Liver (tissue), 9 donors: Measurements from ENCODE around the gene UBE2D2. TPM values are rescaled to one million over a fixed set of nuclear protein-coding genes. Genes with fewer than 3 reads are reported as not detected.
"Not testable (repeated sequence)": the region's sequence is repeated elsewhere in the genome, so short reads cannot be mapped to it uniquely, and the experiment has no call there.

ENCODE experiments used
- DNase-seq: peaks from one replicate; pipeline ENCODE4 v3.0.0-alpha.2; 2017; ENCODE audit warnings: low spot score
- H3K27ac ChIP-seq, 2 donors: one replicate each; pipeline ENCODE4 v1.7.0; 2013; ENCODE audit warnings: inconsistent platforms in 2 of 2, low read length in 2 of 2, control low read depth in 1 of 2, low read depth in 1 of 2, mild to moderate bottlenecking in 1 of 2
- H3K27me3 ChIP-seq, 4 donors: one replicate each; pipeline versions ENCODE4 v1.6.1 to v1.7.0; 2013; ENCODE audit warnings: low read length in 3 of 4, inconsistent platforms in 1 of 4, mild to moderate bottlenecking in 1 of 4, moderate library complexity in 1 of 4; ENCODE audit not compliant: control insufficient read depth in 4 of 4, insufficient read depth in 4 of 4
- H3K36me3 ChIP-seq, 4 donors: one replicate each; pipeline versions ENCODE4 v1.6.1 to v1.7.0; 2013; ENCODE audit warnings: low read length in 3 of 4, mild to moderate bottlenecking in 3 of 4, low read depth in 1 of 4, moderate library complexity in 1 of 4; ENCODE audit not compliant: control insufficient read depth in 4 of 4, insufficient read depth in 3 of 4
- H3K4me1 ChIP-seq, 4 donors: one replicate each; pipeline versions ENCODE4 v1.6.1 to v1.7.0; 2013; ENCODE audit warnings: low read length in 3 of 4, mild to moderate bottlenecking in 3 of 4, moderate library complexity in 1 of 4; ENCODE audit not compliant: control insufficient read depth in 4 of 4, insufficient read depth in 4 of 4
- H3K4me3 ChIP-seq, 3 donors: one replicate each; pipeline versions ENCODE4 v1.6.1 to v1.7.0; 2013; ENCODE audit warnings: low read length in 3 of 3, control low read depth in 1 of 3, low read depth in 1 of 3, mild to moderate bottlenecking in 1 of 3
- H3K9ac ChIP-seq, 2 donors: one replicate each; pipeline ENCODE4 v1.7.0; 2013; ENCODE audit warnings: low read length in 2 of 2, mild to moderate bottlenecking in 2 of 2, moderate library complexity in 2 of 2, control low read depth in 1 of 2, low read depth in 1 of 2
- H3K9me3 ChIP-seq, 4 donors: one replicate each; pipeline versions ENCODE4 v1.6.1 to v1.7.0; 2013; ENCODE audit warnings: low read length in 3 of 4; ENCODE audit not compliant: control insufficient read depth in 4 of 4
- EGR1 ChIP-seq, 2 donors: IDR thresholded peaks; 2 replicates each; pipeline ENCODE4 v1.6.1; 2016 to 2018; ENCODE audit warnings: antibody characterized with exemption in 2 of 2, low read depth in 2 of 2
- FOXA1 ChIP-seq: IDR thresholded peaks from 2 replicates; pipeline ENCODE4 v1.6.1; 2016; ENCODE audit warnings: antibody characterized with exemption
- HNF4A ChIP-seq, 2 donors: conservative IDR thresholded peaks; 2 replicates each; pipeline ENCODE4 v1.6.1; 2016; ENCODE audit warnings: antibody characterized with exemption in 2 of 2, mild to moderate bottlenecking in 2 of 2
- JUND ChIP-seq, 2 donors: IDR thresholded peaks; 2 replicates each; pipeline ENCODE4 v1.6.1; 2016; ENCODE audit warnings: antibody characterized with exemption in 2 of 2
- MAX ChIP-seq: IDR thresholded peaks from 2 replicates; pipeline ENCODE4 v1.6.1; 2016; ENCODE audit warnings: antibody characterized with exemption
- NR2F2 ChIP-seq: IDR thresholded peaks from 2 replicates; pipeline ENCODE4 v1.6.1; 2016; ENCODE audit warnings: antibody characterized with exemption
- RAD21 ChIP-seq, 2 donors: IDR thresholded peaks; 2 replicates each; pipeline ENCODE4 v1.6.1; 2016; ENCODE audit warnings: antibody characterized with exemption in 2 of 2, mild to moderate bottlenecking in 2 of 2
- TAF1 ChIP-seq: conservative IDR thresholded peaks from 2 replicates; pipeline ENCODE4 v1.6.1; 2016; ENCODE audit warnings: antibody characterized with exemption, mild to moderate bottlenecking
- YY1 ChIP-seq: IDR thresholded peaks from 2 replicates; pipeline ENCODE4 v1.6.1; 2016; ENCODE audit warnings: antibody characterized with exemption, mild to moderate bottlenecking
- WGBS: extraction: QIAGEN DNeasy Blood & Tissue Kit; methylation state at CpG from one replicate; pipeline ENCODE4 v1.1.7; 2013; 5-methylcytosine and 5-hydroxymethylcytosine counted together
- polyA plus RNA-seq, 2 donors: library from polyadenylated mRNA; stranded (reverse) in 1 of 2; unstranded in 1 of 2; fragments of 200-250 nt in 1 of 2; fragments of >200 nt in 1 of 2; fragmentation: Nextera tagmentation in 1 of 2; extraction: Ambion mirVana in 1 of 2; gene quantifications; one replicate each; pipeline versions ENCODE4 v1.2.1 to v1.2.3, GENCODE V29; 2013 to 2015
- total RNA-seq, 2 donors: library from RNA; depleted of rRNA; stranded (reverse); fragments of >200 nt; gene quantifications; one replicate each; pipeline ENCODE4 v1.2.3, GENCODE V29; 2014
- TF ChIP-seq, protein P1 (sequence below): fragments of 150-350 bp; IDR thresholded peaks from 2 replicates; pipeline ENCODE4 v1.5.1; 2017; ENCODE audit warnings: improper control_type of control experiment, low read depth, low read length; ENCODE audit not compliant: missing input control
- TF ChIP-seq, protein P2 (sequence below): IDR thresholded peaks from 2 replicates; pipeline ENCODE4 v1.6.1; 2016; ENCODE audit warnings: antibody characterized with exemption, mild to moderate bottlenecking
- TF ChIP-seq, protein P3 (sequence below): IDR thresholded peaks from 2 replicates; pipeline ENCODE4 v1.6.1; 2016; ENCODE audit warnings: antibody characterized with exemption
- TF ChIP-seq, protein P4 (sequence below): IDR thresholded peaks from 2 replicates; pipeline ENCODE4 v1.6.1; 2016; ENCODE audit warnings: antibody characterized with exemption
- donor health status: healthy.
- donor health status: healthy.
- donor health status: healthy.
- donor health status: healthy.
- donor health status: healthy.

UBE2D2 gene
- total and polyA plus RNA-seq, 4 donors = 17.0 to 53.6 (median 41.4) TPM

DNA sequence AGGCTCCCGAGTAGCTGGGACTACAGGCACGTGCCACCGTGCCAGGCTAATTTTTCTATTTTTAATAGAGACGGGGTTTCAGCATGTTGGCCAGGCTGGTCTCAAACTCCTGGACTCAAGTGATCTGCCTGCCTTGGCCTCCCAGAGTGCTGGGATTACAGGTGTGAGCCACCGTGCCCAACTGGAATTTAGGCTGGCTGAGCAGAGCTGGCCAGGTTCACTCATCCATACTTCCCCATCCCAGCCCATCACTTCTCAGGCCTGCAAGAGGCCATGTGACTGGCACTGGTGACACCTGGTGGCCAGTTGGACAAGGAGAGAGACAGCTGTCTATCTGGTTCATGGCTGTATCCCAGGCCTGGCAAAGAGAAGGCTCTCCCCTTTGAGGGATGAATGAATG is 47.7 kb upstream of the UBE2D2 start:
- WGBS = 76% methylated on average over 5 of the region's 5 CpGs
- not testable (repeated sequence) for H3K4me3 ChIP-seq, H3K4me1 ChIP-seq, H3K9me3 ChIP-seq, H3K36me3 ChIP-seq, H3K27ac ChIP-seq, H3K27me3 ChIP-seq, H3K9ac ChIP-seq
- TF ChIP-seq, protein P1, sequence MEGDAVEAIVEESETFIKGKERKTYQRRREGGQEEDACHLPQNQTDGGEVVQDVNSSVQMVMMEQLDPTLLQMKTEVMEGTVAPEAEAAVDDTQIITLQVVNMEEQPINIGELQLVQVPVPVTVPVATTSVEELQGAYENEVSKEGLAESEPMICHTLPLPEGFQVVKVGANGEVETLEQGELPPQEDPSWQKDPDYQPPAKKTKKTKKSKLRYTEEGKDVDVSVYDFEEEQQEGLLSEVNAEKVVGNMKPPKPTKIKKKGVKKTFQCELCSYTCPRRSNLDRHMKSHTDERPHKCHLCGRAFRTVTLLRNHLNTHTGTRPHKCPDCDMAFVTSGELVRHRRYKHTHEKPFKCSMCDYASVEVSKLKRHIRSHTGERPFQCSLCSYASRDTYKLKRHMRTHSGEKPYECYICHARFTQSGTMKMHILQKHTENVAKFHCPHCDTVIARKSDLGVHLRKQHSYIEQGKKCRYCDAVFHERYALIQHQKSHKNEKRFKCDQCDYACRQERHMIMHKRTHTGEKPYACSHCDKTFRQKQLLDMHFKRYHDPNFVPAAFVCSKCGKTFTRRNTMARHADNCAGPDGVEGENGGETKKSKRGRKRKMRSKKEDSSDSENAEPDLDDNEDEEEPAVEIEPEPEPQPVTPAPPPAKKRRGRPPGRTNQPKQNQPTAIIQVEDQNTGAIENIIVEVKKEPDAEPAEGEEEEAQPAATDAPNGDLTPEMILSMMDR = peak; percentile 73
- TF ChIP-seq RAD21 (IDR thresholded peaks at IDR 0.05) = peak; percentile 85 to 93
- DNase-seq = peak; percentile 70

- WGBS = 88% methylated on average over 6 of the region's 6 CpGs
- TF ChIP-seq JUND (IDR thresholded peaks at IDR 0.05) = no peak
- TF ChIP-seq, protein P2, sequence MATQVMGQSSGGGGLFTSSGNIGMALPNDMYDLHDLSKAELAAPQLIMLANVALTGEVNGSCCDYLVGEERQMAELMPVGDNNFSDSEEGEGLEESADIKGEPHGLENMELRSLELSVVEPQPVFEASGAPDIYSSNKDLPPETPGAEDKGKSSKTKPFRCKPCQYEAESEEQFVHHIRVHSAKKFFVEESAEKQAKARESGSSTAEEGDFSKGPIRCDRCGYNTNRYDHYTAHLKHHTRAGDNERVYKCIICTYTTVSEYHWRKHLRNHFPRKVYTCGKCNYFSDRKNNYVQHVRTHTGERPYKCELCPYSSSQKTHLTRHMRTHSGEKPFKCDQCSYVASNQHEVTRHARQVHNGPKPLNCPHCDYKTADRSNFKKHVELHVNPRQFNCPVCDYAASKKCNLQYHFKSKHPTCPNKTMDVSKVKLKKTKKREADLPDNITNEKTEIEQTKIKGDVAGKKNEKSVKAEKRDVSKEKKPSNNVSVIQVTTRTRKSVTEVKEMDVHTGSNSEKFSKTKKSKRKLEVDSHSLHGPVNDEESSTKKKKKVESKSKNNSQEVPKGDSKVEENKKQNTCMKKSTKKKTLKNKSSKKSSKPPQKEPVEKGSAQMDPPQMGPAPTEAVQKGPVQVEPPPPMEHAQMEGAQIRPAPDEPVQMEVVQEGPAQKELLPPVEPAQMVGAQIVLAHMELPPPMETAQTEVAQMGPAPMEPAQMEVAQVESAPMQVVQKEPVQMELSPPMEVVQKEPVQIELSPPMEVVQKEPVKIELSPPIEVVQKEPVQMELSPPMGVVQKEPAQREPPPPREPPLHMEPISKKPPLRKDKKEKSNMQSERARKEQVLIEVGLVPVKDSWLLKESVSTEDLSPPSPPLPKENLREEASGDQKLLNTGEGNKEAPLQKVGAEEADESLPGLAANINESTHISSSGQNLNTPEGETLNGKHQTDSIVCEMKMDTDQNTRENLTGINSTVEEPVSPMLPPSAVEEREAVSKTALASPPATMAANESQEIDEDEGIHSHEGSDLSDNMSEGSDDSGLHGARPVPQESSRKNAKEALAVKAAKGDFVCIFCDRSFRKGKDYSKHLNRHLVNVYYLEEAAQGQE = no peak
- TF ChIP-seq, protein P3, sequence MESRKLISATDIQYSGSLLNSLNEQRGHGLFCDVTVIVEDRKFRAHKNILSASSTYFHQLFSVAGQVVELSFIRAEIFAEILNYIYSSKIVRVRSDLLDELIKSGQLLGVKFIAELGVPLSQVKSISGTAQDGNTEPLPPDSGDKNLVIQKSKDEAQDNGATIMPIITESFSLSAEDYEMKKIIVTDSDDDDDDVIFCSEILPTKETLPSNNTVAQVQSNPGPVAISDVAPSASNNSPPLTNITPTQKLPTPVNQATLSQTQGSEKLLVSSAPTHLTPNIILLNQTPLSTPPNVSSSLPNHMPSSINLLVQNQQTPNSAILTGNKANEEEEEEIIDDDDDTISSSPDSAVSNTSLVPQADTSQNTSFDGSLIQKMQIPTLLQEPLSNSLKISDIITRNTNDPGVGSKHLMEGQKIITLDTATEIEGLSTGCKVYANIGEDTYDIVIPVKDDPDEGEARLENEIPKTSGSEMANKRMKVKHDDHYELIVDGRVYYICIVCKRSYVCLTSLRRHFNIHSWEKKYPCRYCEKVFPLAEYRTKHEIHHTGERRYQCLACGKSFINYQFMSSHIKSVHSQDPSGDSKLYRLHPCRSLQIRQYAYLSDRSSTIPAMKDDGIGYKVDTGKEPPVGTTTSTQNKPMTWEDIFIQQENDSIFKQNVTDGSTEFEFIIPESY = no peak
- TF ChIP-seq YY1 = no peak
- no peak for TF ChIP-seq EGR1 (IDR thresholded peaks at IDR 0.05; ENCODE audit: low read depth in 2 of 2)
- no peak for TF ChIP-seq HNF4A (conservative IDR thresholded peaks at IDR 0.05)
- TF ChIP-seq RAD21 (IDR thresholded peaks at IDR 0.05) = no peak
- no peak for TF ChIP-seq MAX
- TF ChIP-seq, protein P1 = no peak
- TF ChIP-seq FOXA1 = no peak
- no peak for TF ChIP-seq TAF1
- TF ChIP-seq, protein P4, sequence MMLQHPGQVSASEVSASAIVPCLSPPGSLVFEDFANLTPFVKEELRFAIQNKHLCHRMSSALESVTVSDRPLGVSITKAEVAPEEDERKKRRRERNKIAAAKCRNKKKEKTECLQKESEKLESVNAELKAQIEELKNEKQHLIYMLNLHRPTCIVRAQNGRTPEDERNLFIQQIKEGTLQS = no peak
- TF ChIP-seq NR2F2 = no peak
- H3K9me3 ChIP-seq = no peaks in the 10 kb centered on the region
- no peak overlapping the region for H3K9ac ChIP-seq
- H3K4me1 ChIP-seq = peaks cover 0 to 9% (median 2%) of the 10 kb centered on the region in 4 donors
- no peaks in the 10 kb centered on the region for H3K36me3 ChIP-seq
- H3K4me3 ChIP-seq = no peak overlapping the region
- H3K27ac ChIP-seq = no peak overlapping the region
- H3K27me3 ChIP-seq = no peaks in the 10 kb centered on the region
- no peak for DNase-seq
These were observed 47.2 kb upstream of the UBE2D2 start for GRCh38 chr5:139513852-139514485.
